ENCODE data around the gene ZNF451. TPM values are rescaled to one million over a fixed set of nuclear protein-coding genes. Genes with fewer than 3 reads are reported as not detected.

ZNF451 gene
- total and polyA plus RNA-seq, 12 donors, result 4.9 to 33.2 (median 26.2) TPM

DNA sequence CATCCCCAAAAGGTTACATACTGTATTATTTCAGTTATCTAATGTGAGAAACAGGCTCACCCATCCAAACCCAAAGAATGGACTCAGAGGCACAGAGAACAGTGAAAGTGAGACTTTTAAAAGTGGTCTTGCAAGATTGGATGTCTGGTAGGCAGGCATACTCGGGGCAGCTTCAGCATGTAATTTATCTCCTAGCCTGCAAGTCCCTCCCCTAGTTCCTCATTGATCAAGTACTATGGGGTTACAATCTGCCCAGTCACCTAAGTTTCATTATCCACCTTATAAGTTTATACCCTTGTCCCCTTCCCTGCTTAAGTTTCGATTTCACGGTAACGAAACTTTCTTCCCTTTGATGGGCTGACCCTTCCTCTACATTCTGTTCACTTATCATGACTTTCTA, 20.8 kb upstream of the ZNF451 start:
- Histone ChIP-seq H3K4me3 (no peak overlapping the region), H3K36me3 (peaks cover 0 to 44% (median 0%) of the 10 kb centered on the region in 9 donors), H3K27ac (no peak overlapping the region), H3K9me3 (no peaks in the 10 kb centered on the region), H3K27me3 (no peaks in the 10 kb centered on the region), H3K4me1 (no peaks in the 10 kb centered on the region)
- intact Hi-C loops (cut with DNase I), result no loop called here
- TF ChIP-seq, protein P1, sequence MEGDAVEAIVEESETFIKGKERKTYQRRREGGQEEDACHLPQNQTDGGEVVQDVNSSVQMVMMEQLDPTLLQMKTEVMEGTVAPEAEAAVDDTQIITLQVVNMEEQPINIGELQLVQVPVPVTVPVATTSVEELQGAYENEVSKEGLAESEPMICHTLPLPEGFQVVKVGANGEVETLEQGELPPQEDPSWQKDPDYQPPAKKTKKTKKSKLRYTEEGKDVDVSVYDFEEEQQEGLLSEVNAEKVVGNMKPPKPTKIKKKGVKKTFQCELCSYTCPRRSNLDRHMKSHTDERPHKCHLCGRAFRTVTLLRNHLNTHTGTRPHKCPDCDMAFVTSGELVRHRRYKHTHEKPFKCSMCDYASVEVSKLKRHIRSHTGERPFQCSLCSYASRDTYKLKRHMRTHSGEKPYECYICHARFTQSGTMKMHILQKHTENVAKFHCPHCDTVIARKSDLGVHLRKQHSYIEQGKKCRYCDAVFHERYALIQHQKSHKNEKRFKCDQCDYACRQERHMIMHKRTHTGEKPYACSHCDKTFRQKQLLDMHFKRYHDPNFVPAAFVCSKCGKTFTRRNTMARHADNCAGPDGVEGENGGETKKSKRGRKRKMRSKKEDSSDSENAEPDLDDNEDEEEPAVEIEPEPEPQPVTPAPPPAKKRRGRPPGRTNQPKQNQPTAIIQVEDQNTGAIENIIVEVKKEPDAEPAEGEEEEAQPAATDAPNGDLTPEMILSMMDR (IDR thresholded peaks at IDR 0.05), result no peak
- 86 to 91% methylated on average over 4 of the region's 4 CpGs for WGBS, 2 donors
- no peak for DNase-seq
- no peak for ATAC-seq

- Histone ChIP-seq H3K9me3 (no peaks in the 10 kb centered on the region), H3K27me3 (no peaks in the 10 kb centered on the region), H3K36me3 (peaks cover 0 to 39% (median 0%) of the 10 kb centered on the region in 9 donors), H3K4me3 (no peak overlapping the region), H3K4me1 (no peaks in the 10 kb centered on the region), H3K27ac (no peak overlapping the region)
- intact Hi-C loops (cut with DNase I), result no loop called here
- no peak for DNase-seq
- ATAC-seq, result no peak
- TF ChIP-seq, protein P1 (IDR thresholded peaks at IDR 0.05), result no peak
- WGBS, 2 donors, result 82 to 83% methylated on average over 9 of the region's 9 CpGs
Measured at GRCh38 chr6:57069920-57070331, 20.1 kb upstream of the ZNF451 start.

GRCh38 chr6:57072108-57072507, 17.9 kb upstream of the ZNF451 start:
- Histone ChIP-seq H3K4me1 (no peaks in the 10 kb centered on the region), H3K27ac (no peak overlapping the region), H3K9me3 (no peaks in the 10 kb centered on the region), H3K27me3 (no peaks in the 10 kb centered on the region), H3K36me3 (peaks cover 0 to 22% (median 0%) of the 10 kb centered on the region in 9 donors), H3K4me3 (no peak overlapping the region)
- WGBS, 2 donors, result 78 to 82% methylated on average over 3 of the region's 3 CpGs
- TF ChIP-seq, protein P1 (IDR thresholded peaks at IDR 0.05), result no peak
- intact Hi-C loops (cut with DNase I), result no loop called here
- DNase-seq, result no peak
- no peak for ATAC-seq

DNA sequence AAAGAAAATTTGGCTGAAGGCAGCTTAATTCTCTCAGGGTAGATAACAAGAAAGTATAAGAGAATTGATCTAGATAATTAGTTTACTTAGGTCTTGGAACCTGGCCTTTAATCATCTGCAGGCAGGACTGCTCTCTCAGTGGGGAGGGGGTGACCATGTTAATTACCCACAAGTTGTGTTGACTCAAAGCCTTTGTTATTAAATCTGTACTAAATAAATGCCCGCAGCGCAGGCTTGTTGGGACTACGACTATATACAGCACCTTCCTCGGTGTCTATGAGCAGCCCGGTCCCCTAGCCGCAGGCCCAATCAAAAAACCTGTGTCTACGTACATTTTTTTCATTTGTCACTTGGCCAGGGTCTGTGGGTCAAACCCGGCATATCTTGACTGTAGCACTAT, 15.6 kb upstream of the ZNF451 start:
- H3K27ac ChIP-seq, result no peak overlapping the region
- TF ChIP-seq, protein P1 (IDR thresholded peaks at IDR 0.05), result no peak
- ATAC-seq (no peak), DNase-seq (no peak)
- H3K4me1 ChIP-seq, result no peaks in the 10 kb centered on the region
- no peaks in the 10 kb centered on the region for H3K27me3 ChIP-seq
- no peak overlapping the region for H3K4me3 ChIP-seq
- intact Hi-C loops (cut with DNase I), result no loop called here
- peaks cover 0 to 8% (median 0%) of the 10 kb centered on the region in 11 donors for H3K9me3 ChIP-seq
- WGBS, 2 donors, result 89 to 92% methylated on average over 8 of the region's 8 CpGs
- peaks cover 0 to 10% (median 0%) of the 10 kb centered on the region in 9 donors for H3K36me3 ChIP-seq

All from heart right ventricle (tissue), 16 donors.